HG03432 (cell line): ENCODE results near the gene ACTN2.
"Not testable (repeated sequence)": the region's sequence is repeated elsewhere in the genome, so short reads cannot be mapped to it uniquely, and the experiment has no call there.

ENCODE experiments used
- ATAC-seq: cut with Tn5 transposase; IDR thresholded peaks from one replicate; pipeline ENCODE4 v1.9.1; 2021; ENCODE audit warnings: mild to moderate bottlenecking, moderate library complexity; ENCODE audit not compliant: unreplicated experiment

ACTN2 gene

DNA sequence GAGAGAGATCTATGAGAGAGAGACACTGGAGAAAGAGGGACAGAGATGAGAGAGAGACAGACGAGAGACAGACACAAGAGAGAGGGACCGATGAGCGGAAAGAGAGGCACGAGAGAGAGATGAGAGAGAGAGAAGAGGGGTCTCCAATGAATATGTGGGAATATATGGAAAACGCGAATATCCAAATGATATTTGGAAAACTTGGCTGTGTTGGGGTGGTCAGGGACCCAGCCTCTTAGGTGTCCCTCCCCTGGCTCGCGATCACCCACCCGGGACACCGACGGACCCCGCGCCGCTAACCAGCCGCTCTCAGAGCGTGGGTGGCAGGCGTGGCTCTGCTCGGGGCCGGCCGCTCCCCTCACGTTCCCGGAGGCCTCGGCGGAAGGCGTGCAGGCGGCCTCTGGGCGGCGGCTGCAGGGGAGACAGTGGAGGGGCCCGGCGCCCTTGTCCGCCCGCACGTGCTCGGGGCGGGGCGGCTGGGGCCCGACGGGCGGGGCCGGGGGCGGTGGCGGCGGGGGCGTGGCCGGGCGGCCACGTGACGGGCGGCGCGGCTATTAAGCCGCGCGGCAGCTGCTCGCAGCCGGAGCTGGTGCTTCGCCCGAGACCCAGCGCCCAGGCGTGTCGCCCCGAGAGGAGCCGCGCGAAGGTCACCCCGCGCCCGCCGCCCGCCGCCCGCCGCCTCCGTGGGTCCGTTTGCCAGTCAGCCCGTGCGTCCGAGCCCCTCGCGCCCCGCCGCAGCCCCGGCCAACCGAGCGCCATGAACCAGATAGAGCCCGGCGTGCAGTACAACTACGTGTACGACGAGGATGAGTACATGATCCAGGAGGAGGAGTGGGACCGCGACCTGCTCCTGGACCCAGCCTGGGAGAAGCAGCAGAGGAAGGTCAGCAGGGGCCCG, at the start of gene ACTN2:
Gene ACTN2, plus strand, starts transcription at position 583 of the 898 bp plus-strand sequence. Its CDS starts 175 bp downstream, at position 758.
- peak; percentile 85 for ATAC-seq

DNA sequence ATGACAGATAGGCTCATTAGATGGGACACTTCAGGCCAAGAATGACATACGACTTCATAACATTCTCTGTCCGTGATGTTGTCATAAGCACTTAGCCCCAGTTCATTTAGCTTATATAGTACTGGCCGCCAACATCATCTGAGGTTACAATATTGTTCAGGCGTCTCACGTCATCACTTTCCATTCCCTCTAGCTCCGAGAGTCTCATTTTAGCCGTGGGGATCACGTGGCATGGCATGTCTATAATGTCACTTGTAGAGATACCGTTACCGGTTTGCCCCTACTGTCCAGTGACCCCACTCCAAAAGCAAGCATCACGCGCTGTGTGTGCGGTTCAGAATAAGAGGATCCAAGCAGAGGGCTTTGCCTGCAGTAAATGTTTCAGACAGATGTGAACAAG, 47.4 kb upstream of the ACTN2 start:
- ATAC-seq, result no peak

DNA sequence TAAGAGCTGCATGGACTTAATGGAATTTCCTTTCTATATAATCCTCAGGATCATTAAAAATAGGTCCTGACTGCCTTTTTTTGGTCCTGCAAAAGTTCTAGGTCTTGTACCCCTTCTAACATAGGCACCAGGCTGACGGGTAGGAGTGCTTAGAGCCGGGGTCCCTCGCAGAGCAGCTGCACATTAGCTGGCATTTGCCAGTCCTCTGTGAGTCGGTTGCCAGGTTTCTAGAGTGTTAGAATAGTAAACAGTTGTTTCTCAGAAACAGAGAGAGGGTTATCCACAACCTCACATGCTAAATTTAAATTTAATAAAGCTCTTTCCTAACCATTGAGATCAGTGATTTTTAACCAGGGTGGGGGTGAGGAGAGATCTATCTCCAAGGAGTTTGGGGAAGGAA, 46.6 kb upstream of the ACTN2 start:
- ATAC-seq, result no peak

DNA sequence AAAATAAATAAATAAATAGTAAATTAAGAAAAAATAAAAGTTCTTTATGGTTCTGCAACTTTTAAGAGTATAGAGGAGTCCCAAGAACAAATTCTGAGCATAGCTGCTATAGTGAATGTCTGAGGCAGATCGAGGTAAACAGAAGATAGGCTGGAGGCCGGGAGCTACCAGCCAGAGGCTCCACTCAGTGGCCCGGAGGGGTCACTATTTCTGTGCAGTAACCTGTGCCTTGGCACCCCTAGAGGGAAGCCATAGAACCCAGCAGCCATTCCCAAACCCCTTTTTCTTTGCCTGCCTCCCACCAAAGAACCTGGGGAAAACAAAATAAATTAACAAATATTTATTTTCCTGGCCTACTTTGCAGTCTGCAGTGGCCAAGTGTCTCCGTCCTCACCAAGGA, 43.5 kb upstream of the ACTN2 start:
- no peak for ATAC-seq

DNA sequence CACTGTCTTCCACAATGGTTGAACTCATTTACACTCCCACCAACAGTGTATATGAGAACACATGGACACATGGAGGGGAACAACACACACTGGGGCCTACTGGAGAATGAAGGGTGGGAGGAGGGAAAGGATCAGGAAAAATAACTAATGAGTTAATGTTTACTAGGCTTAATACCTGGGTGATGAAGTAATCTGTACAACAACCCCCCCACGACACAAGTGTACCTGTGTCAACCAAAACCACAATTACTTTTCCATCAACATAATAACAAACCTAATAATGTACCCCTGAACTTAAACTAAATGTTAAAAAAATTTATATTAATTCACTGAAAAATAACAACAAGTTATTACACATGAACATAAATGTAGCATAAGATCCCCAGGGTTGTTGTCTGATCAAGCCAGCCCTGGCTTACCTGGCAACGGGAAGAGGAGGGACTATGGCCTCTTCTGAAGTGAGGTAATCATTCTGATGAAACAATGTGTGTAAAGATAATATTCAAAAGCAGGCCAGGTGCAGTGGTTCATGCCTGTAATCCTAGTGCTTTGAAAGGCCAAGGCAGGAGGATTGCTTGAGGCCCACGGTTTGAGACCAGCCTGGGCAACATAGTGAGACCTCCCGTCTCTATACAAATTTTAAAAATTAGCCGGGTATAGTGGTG, 41.2 kb upstream of the ACTN2 start:
- ATAC-seq, result no peak

DNA sequence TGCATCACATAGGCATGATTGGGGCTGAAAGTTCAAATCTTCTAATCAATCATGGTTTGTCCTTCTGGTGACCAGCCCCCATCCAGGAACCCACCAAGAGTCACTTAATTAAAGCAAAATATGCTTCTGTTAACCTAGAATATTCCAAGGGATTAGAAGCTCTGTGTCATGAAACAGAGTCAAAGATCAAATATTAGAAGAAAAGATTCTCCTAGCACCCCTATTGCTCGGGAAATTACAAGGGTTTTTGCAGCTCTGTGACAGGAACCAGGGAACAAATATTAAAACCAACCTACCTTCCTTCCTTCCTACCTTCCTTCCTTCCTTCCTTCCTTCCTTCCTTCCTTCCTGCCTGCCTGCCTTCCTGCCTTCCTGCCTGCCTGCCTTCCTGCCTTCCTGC, 31.8 kb upstream of the ACTN2 start:
- no peak for ATAC-seq

DNA sequence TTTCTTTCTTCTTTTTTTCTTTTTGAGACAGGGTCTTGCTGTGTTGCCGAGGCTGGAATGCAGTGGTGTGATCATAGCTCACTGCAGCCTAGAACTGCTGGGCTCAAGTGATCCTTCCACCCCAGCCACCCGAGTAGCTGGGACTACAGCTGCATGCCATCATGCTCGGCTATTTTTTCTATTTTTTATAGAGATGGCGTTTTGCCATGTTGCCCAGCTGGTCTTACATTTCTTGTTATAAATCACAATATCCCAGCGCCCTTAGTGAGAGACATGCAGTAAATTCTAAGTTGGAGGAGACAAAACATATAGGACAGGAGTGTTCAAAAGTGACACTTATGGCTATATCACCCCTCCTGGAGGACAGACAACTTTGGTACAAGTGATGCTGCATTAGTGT, 31.3 kb upstream of the ACTN2 start:
- ATAC-seq, result no peak

DNA sequence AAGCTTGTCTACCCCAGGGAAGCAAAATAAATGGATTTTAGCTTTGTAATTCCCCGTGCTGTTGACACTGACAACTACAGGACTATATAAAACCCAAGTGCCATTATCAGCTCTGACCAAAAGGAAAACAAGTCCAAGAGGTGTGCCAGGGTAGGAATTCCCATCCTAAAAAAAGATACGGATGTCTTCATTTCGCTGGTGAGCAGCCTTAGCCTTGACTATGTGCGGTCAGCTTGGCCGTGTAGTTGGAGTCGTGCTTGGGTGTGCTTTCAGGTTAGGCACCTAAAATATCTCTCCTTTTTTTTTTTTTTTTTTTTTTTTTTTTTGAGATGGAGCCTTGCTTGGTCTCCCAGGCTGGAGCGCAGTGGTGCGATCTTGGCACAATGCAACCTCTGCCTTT, 28.9 kb upstream of the ACTN2 start:
- ATAC-seq, result no peak

DNA sequence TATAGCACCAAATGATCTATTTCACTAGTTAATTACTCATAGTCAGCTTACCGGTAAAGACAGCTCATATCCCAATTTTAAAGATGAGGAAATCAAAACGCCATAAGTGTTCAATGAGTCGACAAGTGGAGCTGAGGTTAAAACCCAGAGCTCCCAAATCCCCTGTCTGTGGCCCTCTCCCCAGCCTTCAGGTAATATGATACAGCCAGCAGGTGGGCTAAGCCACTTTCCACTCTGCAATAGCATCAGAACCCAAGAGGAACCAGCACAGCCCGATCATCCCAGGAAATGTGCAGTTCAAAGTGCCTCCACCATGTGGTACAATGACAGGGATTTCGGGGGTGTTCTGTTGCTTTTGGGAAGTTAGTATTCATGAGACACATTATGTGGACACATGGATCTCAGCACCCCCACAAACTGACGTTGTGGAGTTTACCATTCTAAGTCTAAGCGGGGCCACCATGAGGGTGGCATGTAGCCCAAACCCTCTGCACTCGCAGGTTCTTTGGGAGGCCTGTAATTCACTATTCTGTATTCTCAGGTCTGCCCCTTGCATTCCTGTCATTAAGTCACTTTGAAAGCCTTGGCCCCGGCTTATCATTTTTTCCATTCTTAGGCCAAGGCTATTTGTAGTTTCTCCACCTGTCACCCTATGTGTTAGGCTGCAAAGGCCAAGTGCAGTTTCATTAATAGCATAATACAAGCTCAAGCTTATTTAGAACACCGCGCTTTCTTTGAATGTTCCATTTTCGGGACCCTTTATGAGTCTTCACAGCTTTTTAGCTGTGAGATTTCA, 26.3 kb upstream of the ACTN2 start:
- ATAC-seq, result no peak

DNA sequence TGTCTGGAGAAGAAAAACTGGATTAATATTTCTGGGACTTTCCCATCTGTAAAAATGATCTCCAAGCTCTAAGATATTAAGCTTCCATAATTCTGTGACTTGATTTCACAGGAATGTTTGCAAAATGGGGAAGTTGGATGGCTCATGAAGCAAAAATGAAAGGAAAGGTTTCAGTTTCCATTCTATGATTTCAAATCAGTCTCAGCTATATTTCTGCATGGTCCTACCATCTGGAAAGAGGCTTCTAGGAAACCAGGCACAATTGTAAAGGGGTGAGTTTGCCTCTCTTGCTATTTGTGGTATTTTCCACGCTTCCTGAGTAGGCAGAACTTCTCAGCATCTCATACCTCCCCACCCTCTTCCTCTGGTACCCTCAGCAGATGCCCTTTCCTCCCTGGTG, 22.4 kb upstream of the ACTN2 start:
- ATAC-seq, result no peak

DNA sequence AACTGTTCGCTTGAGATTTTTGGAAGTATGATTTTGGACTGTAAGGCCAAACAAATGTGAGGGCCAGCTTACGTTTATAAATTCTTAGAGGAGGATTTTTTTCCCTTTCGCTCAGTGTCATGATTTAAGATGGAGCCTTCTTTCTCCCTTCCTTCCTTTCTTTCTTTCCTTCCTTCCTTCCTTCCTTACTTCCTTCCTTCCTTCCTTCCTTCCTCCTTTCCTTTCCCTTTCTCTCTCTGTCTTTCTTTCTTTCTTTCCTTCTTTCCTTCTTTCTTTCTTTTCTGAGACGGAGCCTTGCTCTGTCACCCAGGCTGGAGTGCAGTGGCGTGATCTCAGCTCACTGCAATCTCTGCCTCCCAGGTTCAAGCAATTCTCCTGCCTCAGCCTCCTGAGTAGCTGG, 17.4 kb upstream of the ACTN2 start:
- ATAC-seq, result not testable (repeated sequence)

DNA sequence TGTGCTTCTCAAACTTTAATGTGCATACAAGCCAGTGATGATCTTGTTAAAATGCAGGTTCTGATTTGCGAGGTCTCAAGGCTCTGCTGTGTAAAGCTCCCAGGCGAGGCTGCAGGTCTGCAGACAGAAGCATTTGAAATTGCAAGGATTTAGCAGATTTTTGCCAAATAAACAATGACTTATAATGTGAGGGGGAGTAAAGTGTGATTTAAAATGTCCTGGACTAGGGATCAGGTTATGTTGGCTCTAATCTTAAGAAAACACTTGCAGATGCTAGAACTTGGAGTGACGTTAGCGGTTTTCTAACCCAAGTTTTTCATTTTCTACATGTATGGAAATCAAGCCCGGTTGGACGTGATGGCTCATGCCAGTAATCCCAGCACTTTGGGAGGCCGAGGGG, 16.2 kb upstream of the ACTN2 start:
- no peak for ATAC-seq

DNA sequence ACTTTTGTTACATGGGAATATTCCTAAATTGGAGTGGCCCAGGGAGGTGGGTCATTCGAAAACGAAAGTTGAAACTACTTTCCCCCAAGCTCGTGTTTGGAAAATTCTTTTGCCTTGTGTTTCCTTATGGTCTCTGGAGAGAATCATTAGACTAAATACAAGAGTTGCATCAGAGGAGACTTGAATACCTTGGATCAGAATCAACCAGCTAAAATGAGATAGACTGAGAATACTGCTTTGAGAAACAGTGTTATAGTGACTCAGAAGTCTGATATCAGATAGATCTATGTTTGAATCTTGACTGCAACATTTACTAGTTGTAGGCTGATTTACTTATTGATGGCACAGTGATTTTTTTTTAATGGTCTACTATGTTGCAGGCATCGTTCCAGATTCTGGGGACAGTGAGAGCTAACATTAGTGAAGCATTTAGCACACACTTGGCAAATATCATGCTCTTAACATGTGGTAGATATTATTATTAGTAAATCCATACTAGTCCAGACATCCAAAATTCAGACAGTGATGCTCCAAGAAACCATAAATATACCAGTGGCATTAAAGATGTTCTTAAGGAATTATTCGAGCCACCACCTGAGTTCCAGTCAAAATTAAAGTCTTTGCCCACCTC, 12.9 kb upstream of the ACTN2 start:
- no peak for ATAC-seq

DNA sequence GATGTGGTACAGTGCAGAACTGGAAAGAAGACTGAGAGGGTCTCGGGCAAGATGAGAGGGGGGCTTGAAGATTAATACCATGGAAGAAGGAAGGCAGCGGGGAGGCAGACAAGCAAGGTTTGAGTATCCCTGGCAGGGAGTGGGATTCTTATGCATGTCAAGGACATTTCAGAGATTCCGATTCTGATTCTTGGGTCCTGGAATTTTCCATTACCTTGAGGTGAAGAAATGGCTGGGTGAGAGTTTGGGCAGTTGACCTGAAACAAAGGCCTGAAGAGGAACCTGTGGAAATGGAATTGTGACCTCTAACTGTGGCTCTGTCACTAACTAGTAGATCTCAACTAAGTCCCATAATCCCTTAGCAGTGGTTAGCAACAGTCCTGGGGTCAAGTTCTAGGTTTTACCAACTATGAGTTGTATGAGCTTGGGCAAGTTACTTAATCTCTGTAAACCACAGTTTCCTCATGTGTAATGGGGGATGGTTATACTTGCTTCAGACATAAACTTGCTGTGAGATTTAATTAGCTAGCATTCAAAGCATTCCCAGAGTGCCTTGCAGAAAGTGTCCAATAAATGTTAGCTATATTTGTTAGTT, 8.6 kb upstream of the ACTN2 start:
- no peak for ATAC-seq

DNA sequence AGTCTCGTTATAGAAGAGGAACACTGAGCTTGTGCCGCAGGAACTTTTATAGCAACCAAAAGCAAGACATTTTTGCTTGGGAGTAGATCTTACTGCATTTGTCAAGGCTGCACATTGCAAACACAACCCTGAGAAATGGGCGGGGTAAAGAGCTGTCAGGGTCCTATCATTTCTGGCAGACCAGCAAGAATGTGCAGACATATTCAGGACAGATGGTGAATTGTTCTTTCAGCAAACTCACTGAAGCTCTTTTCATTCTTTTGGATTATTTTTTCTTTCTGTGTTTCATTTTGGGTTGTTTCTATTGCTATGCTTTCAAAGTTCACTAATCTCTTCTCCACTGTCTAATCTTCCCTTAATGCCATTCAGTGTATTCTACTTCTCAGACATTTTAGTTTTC, 5.1 kb upstream of the ACTN2 start:
- no peak for ATAC-seq

DNA sequence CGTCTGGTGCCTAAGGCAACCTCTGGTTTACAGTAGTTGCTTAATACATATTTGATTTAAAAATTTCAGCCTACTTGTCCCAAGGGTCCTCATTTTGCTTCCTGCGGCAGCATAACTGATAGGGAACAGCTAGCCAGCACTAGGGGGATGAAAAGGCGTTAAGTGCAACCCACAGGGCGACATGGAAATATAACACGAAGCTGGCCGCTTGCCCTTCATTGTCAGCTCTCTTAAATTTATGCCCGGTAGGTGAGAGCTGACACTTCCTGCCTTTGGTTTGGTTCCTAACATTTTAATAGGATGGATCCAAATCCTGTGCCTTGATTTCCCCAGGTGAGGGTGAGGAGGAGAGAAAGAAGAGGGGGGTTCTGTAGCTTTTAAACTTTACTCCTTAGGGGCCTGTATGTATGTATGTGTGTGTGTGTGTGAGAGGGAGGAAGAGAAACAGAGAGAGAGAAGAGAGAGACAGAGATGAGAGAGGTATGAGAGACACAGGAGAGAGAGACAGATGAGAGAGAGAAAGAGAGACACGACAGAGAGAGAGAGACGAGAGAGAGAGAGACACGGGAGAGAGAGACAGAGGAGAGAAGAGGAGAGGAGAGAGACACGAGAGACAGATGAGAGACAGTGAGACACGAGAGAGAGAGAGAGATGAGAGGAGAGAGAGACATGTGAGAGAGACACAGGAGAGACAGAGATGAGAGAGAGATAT, 938 bp upstream of the ACTN2 start:
- no peak for ATAC-seq

DNA sequence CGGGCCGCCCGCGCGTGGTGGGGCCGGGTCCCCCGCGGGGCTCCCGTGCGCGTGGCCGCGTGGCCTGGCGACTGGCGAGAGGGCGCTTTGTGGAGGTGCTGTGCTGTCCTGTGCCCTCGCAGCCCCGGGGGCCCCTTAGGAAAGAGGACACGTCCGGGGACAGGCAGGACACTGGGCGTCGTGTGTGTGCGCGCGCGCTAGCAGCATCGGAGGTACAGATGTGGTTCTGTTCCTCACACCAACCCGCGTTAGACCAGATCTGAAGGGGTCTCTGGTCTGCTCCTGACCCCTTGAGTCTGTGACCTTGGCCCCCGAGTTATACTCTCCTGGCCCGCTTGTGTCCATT, 489 bp downstream of the ACTN2 start:
- ATAC-seq, result no peak

DNA sequence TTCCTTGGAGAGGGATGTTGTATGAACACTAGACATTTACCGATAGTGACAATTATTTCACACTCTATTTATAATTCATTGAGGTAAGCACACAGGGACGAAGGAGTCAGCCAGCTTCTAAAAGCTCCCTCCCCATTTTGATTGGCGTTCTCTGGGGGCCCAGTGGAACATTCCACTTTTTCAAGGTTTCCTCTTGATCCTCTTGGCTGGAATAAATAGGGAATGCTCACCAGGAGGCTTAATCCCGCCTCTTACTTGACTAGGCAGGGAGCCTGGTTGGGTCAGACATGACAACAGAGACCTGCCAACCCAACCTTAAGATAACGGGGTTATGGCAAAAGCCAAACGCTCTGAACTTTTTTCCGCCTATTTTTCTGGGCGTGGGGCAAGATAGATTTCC, 974 bp downstream of the ACTN2 start:
- no peak for ATAC-seq

DNA sequence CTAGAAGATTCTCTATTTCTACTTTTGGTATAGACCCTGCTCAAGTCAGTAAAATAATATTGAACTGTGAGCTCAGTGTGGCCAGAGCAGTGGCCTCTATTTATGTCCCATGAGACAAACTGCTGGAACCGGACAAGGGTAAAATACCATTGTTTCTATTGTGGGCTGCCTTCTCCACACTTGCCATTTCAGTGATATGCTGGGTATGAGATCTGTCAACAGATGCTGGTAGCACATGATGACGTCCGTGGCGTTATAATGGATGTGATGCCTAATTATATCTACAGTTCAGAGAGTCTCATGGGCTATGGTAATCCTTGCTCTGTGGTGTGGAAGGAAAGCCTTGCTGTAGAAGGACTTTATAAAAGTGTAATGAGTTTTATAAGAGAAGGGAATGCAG, 2.4 kb downstream of the ACTN2 start:
- no peak for ATAC-seq
